ENCODE data around the gene SCN1B. TPM values are rescaled to one million over a fixed set of nuclear protein-coding genes. Genes with fewer than 3 reads are reported as not detected.

Gene SCN1B
- total RNA-seq, 4 donors from 2014 or later = 8.0 to 23.2 (median 11.8) TPM

- DNase-seq (ENCODE audit: low spot score) (no peak), ATAC-seq (ENCODE audit: low FRiP score) (no peak)
- TF ChIP-seq CTCF (IDR thresholded peaks at IDR 0.05) = no peak
Measured at GRCh38 chr19:35052599-35053190, 22.4 kb downstream of the SCN1B start.

- no peak for ATAC-seq (ENCODE audit: low FRiP score)
- no peak for TF ChIP-seq CTCF (IDR thresholded peaks at IDR 0.05)
- DNase-seq (ENCODE audit: low spot score) = no peak
Measured at GRCh38 chr19:35053667-35054293, 23.5 kb downstream of the SCN1B start.

- ATAC-seq (ENCODE audit: low FRiP score) (no peak), DNase-seq (ENCODE audit: low spot score) (no peak)
- no peak for TF ChIP-seq CTCF (IDR thresholded peaks at IDR 0.05)
Measured at GRCh38 chr19:35054626-35055025, 24.4 kb downstream of the SCN1B start.

GRCh38 chr19:35055715-35056179 is 25.5 kb downstream of the SCN1B start:
- DNase-seq (ENCODE audit: low spot score) (no peak), ATAC-seq (ENCODE audit: low FRiP score) (no peak)
- TF ChIP-seq CTCF (IDR thresholded peaks at IDR 0.05) = no peak

GRCh38 chr19:35056513-35057063 is 26.3 kb downstream of the SCN1B start:
- no peak for TF ChIP-seq CTCF (IDR thresholded peaks at IDR 0.05)
- DNase-seq (ENCODE audit: low spot score) (no peak), ATAC-seq (ENCODE audit: low FRiP score) (no peak)

GRCh38 chr19:35058370-35058769 is 28.1 kb downstream of the SCN1B start:
- ATAC-seq (ENCODE audit: low FRiP score) = no peak
- DNase-seq (ENCODE audit: low spot score) = no peak
- TF ChIP-seq CTCF (IDR thresholded peaks at IDR 0.05) = no peak
